GM19035 (cell line): Measurements from ENCODE around the gene PDE6D.
"Not testable (repeated sequence)": the region's sequence is repeated elsewhere in the genome, so short reads cannot be mapped to it uniquely, and the experiment has no call there.

ENCODE experiments used
- ATAC-seq: cut with Tn5 transposase; IDR thresholded peaks from one replicate; pipeline ENCODE4 v1.9.1; 2021; ENCODE audit not compliant: unreplicated experiment

PDE6D gene

DNA sequence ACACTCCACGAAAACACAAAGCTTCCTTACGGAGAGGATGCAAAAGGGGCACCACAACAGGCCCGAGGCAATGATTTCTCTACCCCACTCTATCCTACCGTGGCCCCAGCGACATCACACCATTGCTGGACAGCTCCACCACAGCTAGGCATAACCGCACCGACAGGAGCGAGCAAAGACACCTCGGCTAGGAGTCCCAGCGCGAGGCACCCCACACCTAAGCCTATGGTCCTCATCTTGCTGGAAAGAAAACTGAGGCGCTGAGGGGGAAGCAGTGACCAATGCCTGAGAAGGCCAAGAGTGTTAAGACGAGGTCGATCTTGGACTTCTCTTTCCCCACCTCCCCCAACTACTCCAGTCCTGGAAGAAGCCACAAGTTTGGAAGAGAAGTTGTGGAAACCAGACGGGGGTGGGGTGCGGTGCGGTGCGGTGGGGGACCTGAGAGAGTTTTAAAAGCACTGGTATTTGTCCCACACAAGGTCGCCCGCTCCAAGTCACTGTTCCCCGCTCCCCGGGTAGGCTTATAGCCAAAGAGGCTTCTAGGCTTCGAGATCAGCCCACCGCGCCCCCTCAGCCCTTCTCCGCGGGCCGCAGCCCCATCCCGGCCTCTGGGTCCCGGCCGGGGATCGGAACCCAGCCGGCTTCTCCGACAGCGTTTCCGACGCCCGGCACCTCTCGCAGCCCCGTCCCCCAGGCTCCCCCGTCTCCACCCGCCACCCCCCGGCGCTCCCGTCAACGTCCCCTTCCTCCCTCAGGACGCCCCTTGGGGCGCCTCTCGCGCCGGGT lies 766 bp downstream of the PDE6D start:
- ATAC-seq: no peak

DNA sequence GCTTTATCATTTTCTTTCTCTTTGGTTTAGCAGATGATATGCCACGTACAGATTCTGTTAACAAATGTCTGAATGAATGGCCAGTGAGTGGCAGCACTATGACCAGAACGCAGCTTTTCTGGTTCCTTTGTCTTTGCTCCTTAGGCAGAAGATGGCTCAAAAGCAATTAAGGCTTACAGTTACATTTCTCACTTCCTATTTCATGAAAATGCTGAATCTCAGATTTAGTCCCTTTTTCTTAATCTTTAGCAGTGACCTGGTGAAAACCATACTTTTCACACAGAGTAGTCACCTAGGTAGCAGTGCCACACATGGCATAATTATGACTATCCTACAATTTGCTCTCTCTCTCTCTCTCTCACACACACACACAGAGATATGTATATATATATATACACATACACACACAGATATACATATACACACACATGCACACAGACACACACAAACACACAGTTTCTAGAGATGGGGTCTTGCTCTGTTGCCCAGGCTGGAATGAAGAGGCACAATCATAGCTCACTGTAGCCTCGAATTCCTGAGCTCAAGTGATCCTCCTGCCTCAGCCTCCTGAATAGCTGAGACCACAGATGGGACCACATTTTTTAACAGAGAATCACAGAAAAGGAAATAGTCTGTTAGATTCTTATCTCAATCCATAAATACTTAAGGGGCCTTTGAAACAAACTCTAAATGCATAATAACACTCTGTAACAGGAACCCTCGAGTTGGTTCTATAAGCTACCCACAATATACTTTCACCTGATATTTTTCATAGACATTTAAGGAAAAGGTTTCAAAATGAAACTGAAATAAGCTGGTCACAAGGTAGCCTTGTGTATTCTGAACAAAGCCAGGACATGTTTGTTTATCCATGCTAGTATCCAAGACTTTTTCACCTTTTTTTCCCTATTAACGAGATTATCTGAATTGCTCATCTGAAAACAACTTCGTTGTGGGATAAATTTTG lies 11.6 kb downstream of the PDE6D start:
- ATAC-seq: no peak

DNA sequence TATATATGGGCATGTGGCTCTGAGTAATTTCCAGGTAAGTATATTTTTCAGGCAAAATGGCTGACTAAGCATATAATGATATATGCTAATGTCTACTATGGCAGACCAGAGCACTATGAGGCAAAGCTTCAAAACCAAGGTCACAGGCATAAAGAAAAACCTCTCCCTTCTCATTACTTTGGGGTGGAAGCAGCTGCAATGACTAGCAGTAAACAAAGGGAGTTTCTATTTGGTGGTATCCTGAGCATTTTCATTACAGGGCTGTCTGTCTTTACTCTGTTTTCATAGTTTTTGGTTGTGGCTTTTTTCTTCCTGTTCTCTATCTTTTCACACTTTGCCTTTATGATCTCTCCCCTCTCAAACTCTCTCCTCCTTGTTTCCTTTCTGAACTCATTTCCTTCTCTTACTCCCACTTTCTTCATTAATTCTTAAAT lies 15.6 kb downstream of the PDE6D start:
- ATAC-seq: no peak

DNA sequence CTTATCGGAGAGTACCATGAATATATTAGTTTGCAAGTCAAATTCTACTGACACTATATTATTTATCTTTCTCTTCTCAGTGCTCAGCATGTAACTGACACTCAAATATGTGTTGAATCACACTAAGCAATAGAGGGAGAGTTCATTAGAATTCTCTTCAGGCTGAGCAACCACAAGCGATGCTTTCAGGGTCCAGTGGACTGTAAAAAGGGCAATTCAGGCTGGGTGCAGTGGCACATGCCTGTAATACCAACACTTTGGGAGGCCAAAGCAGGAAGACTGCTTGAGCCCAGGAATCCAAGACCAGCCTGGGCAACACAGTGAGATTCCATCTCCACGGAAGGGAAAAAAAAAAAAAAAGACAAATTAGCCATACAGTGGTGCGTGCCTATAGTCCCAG lies 16.3 kb downstream of the PDE6D start:
- no peak for ATAC-seq

DNA sequence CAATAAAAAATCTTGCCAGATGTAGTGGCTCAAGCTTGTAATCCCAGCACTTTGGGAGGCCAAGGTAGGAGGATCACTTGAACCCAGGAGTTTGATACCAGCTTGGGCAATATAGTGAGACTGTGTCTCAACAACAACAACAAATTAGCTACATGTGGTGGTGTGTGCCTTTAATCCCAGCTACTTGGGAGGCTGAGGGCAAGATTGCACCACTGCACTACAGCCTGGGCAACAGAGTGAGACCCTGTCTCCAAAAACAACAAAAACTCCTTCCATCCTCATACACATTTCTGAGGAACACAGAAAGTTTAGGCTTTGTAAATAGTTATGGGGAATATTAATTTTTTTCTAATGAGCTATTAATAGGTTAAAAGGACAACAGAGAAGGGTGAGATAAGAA lies 17.0 kb downstream of the PDE6D start:
- no peak for ATAC-seq

DNA sequence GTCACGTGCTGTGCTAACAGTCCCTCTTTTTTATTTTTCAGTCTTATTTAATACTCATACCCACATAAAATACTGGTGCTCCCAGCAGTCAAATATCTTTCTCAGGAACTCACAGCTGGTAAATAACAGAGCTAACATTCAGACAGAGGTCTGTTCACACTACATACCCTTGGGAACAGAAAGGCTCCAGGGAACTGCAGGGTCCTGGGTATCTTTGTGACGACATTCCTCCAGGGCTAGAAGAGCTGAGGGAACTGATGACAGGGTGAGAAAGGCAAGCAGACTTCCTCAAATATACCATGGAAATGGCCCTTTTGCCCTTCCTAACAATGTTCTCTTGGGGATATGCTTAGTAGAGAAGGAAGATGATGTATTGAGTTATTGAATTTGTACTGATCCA lies 19.3 kb downstream of the PDE6D start:
- no peak for ATAC-seq

DNA sequence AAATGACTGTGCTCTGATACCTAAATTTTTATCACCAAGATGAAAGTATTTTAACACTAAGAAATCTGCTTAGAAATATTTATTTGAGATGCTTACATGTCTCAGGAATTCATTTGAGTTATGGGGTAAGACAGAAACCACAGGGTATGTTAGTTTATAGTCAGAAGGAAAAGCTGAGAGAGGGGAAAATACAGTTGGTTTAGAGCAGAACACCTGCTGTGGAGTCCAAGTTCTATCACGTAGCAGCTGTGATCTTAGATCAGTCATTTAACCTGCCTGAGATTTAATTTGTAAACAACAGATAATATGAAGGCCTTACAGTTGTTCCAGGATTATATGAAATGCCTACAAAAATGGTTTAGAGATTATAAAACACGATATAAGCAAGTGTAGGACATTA lies 29.0 kb downstream of the PDE6D start:
- no peak for ATAC-seq

DNA sequence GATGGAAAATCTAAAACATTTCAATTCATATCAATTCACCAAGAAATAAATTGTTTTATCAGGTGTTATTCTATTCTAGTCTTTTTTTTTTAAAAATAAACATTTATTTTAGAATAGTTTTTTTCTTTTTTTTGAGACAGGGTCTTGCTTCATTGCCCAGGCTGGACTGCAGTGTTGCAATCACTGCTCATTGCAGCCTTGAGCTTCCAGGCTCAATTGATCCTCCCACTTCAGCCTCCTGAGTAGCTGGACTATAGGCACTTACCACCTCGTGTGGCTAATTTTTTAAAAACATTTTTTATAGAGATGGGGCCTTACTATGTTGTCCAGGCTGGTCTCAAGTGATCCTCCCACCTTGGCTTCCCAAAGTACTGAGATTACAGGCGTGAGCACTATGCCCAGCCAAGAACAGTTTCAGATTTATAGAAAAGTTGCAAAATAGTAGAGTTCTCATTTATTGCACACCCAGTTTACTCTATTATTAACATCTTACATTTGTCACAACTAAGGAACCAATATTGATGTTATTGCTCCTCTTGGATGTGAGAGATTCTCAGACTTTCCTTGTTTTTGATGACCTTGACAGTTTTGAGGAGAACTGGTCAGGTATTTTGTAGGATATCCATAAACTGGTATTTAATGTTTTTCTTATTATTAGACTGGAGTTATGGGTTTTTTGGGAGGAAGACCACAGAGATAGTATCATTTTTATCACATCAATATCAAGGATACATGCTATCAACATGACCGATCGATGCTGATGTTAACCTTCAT lies 29.9 kb downstream of the PDE6D start:
- ATAC-seq: no peak

DNA sequence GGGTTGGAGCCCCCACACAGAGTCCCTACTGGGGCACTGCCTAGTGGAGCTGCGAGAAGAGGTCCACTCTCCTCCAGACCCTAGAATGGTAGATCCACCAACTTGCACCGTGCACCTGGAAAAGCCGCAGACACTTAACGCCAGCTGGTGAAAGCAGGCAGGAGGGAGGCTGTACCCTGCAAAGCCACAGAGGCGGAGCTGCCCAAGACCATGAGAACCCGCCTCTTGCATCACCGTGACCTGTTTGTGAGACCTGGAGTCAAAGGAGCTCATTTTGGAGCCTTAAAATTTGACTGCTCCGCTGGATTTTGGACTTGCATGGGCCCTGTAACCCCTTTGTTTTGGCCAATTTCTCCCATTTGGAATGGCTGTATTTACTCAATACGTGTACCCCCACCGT lies 32.1 kb downstream of the PDE6D start:
- ATAC-seq: not testable (repeated sequence)

DNA sequence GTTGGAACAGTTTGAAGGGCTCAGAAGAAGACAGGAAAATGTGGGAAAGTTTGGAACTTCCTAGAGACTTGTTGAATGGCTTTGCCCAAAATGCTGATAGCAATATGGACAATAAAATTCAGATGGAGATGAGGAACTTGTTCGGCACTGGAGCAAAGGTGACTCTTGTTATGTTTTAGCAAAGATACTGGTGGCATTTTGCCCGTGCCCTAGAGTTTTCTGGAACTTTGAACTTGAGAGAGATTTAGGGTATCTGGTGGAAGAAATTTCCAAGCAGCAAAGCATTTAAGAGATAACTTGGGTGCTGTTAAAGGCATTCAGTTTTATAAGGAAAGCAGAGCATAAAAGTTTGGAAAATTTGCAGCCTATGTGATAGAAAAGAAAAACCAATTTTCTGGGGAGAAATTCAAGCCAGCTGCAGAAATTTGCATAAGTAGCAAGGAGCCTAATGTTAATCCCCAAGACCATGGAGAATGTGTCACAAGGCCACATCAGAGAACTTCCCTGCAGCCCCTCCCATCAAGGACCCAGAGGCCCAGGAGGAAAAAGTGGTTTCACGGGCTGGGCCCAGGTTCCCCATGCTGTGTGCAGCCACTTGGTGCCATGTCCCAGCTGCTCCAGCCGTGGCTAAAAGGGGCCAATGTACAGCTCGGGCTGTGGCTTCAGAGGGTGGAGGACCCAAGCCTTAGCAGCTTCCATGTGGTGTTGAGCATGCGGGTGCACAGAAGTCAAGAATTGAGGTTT lies 32.8 kb downstream of the PDE6D start:
- not testable (repeated sequence) for ATAC-seq

DNA sequence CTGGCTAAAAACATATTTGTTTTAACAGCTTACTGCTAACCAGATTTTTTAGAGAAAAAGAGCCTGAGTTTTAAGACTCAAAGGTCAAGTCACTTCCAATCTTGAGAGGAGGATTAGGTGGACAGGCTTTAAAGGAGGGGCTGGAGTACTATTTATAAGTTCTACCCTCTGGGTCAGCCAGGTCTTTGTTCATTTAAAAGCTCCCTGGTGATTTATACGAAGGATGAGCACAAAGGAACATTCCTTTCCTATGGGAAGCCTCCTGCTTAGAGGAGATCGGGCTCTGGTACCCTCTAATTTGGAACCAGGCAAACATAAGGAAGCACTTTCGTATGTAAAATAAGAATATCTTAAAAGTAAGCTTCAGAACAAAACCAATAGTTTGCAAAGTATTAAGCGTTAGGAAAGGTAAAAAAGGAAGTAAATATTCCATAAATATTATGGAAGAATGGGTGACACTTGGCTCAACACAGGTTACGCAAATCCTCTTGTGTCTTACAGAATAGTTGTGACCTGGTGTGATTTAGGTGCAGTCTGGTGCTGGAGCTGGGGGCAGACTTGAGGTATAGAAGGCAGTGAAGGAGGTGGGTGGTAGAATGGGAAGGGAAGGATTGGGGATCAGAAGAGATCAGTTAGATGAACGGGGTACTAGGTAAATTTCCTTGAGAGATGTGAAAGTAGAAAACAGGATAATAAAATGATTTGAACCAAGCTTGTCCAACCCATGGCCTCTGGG lies 35.6 kb downstream of the PDE6D start:
- no peak for ATAC-seq

DNA sequence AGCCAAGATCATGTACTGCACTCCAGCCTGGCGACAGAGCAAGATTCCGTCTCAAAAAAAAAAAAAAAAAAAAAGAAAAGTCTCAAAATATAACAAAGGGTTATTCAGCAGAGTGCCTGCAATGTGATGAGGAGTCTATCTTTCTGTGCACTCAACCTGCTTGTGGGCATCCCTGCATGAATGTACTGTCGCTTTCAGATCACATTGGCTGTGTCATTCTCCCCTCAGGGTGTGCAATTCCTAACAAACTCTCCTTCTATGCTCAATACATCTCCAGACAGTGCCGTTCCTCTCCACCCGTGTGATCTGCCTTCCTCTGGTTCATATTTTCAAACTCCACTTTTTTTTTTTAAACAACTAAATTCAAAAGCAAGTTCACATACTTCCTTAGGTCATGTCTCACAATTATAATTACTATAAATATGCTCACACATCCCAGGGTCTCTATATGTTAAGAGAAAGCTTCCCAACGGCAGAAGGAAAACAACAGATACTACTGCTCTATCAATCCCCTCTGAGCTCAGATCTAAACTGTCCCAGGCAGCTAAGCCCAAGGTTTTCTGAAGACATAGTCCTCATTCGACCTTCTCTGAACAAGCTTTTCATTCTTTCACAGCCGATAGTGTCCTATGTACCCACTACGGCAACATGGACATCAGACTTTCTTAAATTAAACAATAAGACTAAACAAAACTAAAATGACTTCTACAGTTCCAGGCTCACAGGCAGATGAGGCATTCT lies 37.5 kb downstream of the PDE6D start:
- ATAC-seq: no peak

DNA sequence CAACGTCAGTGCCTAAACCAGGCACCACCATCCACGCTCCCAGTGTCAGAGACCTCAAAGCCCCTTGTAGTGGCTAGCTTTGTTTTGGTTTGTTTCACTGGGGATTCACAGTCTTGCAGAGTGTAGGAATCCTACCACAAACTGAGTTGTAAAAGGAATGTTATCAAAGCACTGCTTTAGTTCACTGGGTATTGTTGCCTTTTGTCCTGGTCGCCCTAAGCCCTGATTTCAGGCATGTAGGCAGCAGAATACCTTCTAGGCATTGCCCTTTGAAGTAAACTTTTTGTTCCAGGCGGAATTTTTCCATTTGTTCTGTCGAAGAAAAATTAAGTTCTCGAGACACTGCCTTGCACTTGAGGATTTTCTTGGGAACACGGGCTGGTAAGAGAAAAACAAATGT lies 43.3 kb downstream of the PDE6D start:
- ATAC-seq: no peak

DNA sequence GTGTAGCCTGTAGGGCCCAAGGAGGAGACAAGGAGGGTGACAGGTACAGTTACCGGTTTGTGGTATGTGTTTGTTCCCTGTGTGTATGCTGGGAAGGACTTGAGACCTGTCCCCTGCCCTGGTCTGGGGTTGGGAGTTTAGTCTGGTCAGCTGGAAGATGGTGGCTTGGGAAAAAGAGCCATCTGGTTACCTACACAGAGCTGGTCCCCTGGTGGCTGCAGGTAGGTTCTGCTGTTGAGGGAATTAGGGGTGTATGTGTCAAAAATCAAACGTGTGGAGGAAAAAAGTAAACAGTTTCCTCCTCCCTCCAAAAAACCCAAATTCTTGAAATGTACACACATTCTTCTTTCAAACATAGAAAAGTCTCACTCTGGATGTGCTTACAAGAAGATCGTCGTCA lies 48.5 kb downstream of the PDE6D start:
- no peak for ATAC-seq

DNA sequence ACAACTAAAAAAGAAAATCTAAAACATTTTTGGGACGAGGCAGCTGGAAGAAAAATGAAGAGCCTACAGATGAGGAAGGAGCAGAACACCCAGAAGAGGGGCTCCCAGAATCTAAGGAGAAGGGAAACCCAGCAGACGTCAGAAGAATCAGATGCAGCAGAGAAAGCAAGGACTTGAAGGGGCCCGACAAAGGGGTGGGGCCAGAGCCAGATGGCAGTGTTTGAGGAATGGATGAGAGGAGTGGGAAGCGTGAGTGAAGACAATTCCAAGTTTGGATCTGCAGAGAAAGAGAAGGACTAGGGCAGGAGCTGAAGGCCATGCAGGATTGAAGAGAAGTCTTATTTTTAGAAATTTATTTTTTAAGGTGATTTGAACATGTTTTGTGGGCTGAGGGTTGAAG lies 53.5 kb downstream of the PDE6D start:
- no peak for ATAC-seq

DNA sequence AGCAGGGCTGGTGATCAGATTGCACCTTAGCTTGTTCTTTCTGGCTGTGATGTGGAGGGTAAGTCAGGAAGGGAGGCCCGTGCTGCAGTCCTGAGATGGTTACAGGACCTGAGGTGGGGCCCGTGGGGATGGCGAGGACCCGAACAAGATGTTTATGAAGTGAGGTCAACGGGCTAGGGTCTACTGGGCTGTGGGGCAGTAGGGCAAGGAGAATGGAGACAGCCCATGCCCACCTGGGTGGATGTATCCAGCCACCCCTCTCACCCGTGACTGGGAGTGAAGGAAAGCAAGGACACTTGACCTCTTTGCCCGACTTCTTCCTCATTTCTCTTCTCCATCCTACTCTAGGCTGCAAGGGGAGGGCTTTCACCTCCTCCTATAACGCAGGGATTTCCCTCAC lies 54.8 kb downstream of the PDE6D start:
- ATAC-seq: no peak

DNA sequence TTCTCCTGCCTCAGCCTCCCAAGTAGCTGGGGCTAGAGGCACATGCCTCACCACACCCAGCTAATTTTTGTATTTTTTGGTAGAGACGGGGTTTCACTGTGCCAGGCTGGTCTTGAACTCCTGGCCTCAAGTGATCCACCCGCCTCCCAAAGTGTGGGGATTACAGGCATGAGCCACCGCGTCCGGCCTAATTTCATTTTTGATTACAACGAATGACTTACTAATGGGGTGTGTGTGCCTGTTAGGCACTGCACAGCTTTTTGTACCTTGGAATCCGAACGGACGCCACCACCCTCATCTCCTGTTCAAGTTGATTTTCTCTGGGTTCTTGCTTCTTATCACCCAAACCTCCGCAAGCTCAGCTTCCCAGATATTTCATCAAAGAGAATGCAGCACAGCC lies 55.6 kb downstream of the PDE6D start:
- ATAC-seq: no peak

DNA sequence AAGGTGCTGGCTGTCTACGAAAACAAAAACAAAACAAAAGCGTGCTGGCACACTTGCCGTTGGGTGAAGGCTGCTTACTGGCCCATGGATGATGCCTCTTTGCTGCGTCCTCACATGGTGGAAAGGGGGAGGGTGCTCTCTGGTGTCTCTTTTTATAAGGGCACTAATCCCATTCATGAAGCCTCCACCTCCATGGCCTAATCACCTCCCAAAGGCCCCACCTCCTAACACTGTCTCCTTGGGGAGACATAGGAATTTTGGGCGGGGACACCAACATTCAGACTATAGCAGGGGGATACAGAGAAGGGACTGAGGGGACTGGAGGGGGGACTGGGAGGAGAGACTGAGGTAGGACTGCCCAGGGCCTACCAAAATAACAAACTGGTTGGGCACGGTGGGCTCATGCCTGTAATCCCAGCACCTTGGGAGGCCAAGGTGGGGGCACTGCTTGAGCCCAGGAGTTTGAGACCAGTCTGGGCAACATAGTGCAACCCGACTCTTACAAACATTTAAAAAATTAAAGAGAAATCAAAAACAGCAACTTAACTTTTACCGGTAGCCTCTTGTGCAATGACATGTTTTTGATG lies 58.3 kb downstream of the PDE6D start:
- no peak for ATAC-seq
